Spleen (tissue), 7 donors: ENCODE measurements around the gene TTC23L.

Experiments
- CTCF ChIP-seq, 11 experiments: fragments of 200-600 bp in 7 of 11; fragments of 450-650 bp in 4 of 11; sonication (generic) in 4 of 11; IDR thresholded peaks in 8 of 11; conservative IDR thresholded peaks in 3 of 11; 1 replicate in 7 of 11; 2 replicates in 4 of 11; pipeline versions ENCODE4 v1.4.0 to v1.8.0; 2016 to 2021; ENCODE audit warnings: antibody characterized with exemption in 11 of 11, inconsistent platforms in 4 of 11, mild to moderate bottlenecking in 1 of 11
- POLR2A ChIP-seq, 3 donors: fragments of 450-650 bp; IDR thresholded peaks; one replicate each; pipeline ENCODE4 v1.5.1; 2017; ENCODE audit warnings: antibody characterized with exemption in 3 of 3, mild to moderate bottlenecking in 1 of 3
- donor health status: DM: no; HTN: no; CAD: no; lungs with moderate emphysema.
- donor health status: DM: no; HTN: no; CAD: no.
- donor health status: DM: no; HTN: no; CAD: no.

GRCh38 chr5:34918025-34918424 lies 79.1 kb downstream of the TTC23L start:
- TF ChIP-seq POLR2A (IDR thresholded peaks at IDR 0.05), result no peak
- no peak for TF ChIP-seq CTCF (IDR thresholded peaks at IDR 0.05 in 8 of 11, conservative IDR thresholded peaks at IDR 0.05 in 3 of 11)
